ENCODE data around the gene PPP2R5D. TPM values are rescaled to one million over a fixed set of nuclear protein-coding genes. Genes with fewer than 3 reads are reported as not detected.

PPP2R5D gene
- total RNA-seq = 26.7 and 26.8 TPM in 2 replicates

DNA sequence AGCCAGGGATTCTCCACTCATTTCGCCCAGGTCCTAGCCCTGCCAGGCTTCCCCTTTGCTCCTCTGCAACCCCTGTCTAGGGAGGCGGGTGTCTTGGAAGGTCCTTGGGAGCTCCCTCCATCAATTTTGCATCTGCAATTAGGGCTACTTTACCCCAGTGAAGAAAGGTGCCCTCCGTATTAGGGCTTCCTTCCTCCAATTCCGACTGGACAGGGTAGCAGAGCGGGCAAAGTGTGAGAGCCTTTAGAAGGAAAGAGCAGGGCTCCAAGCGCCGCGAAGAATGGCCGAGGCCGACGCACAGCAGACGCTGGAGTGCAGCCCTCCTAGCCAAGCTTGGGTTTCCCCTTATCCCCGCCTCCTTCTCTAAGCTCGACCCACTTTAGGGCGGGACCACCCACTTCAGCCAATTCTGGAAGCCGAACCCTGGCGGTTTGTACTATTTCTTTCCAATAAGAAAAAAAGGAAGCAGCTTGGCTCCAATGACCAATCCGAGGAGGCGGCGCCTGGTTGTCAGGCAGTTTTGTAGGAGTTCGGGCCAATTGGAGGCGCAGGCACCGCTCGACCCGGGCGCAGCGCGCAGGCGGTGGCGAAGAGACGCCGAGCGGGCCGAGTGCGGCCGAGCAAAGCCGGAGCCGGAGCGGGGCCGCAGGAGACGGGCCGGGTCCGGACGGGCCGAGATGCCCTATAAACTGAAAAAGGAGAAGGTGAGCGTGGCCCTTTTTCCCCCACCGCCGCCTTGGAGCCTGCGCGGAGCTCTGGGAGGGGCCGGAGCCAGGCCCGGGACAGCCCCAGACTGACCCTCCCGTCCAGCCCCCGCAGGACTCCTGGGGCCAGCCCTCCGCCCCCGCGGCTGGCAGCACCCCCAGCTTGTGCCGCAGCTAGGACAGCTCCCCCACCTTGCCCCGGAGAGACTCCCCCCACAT is at the start of gene PPP2R5D:
Gene PPP2R5D (plus strand): TSS at position 570 of the 923 bp plus-strand sequence. CDS start 108 bp downstream, at position 678.
- ATAC-seq (ENCODE audit: low read depth) (peak; percentile 95), DNase-seq (peak; percentile 88)
- TF ChIP-seq, protein P1, sequence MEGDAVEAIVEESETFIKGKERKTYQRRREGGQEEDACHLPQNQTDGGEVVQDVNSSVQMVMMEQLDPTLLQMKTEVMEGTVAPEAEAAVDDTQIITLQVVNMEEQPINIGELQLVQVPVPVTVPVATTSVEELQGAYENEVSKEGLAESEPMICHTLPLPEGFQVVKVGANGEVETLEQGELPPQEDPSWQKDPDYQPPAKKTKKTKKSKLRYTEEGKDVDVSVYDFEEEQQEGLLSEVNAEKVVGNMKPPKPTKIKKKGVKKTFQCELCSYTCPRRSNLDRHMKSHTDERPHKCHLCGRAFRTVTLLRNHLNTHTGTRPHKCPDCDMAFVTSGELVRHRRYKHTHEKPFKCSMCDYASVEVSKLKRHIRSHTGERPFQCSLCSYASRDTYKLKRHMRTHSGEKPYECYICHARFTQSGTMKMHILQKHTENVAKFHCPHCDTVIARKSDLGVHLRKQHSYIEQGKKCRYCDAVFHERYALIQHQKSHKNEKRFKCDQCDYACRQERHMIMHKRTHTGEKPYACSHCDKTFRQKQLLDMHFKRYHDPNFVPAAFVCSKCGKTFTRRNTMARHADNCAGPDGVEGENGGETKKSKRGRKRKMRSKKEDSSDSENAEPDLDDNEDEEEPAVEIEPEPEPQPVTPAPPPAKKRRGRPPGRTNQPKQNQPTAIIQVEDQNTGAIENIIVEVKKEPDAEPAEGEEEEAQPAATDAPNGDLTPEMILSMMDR (IDR thresholded peaks at IDR 0.05) = no peak
- intact Hi-C loops (cut with micrococcal nuclease) = loop anchor here (1.0 to 2.0 kb wide), 4 partner anchors 29 to 385 kb away; partner anchors contain the start of genes KLC4, MEA1, MRPL2 and ZNF318
- POLR2A ChIA-PET = interaction anchor here (0.5 to 4.0 kb wide), 38 partner anchors 9 to 1263 kb away, joined by 3 to 67 read pairs (median 4); partner anchors contain the start of genes ABCC10, BICRAL, CNPY3 and CUL7
- H3K9me3 Mint-ChIP-seq = no peaks in the 10 kb centered on the region
- H3K4me3 Mint-ChIP-seq = peak within 1 kb of the TSS; percentile 85
- no peaks in the 10 kb centered on the region for H3K27me3 Mint-ChIP-seq
- peaks cover 44% of the 10 kb centered on the region for H3K4me1 Mint-ChIP-seq
- CTCF ChIA-PET = interaction anchor here (0.7 to 1.8 kb wide), 4 partner anchors 25 to 83 kb away, joined by 3 to 7 read pairs (median 4); partner anchors contain the start of gene CNPY3
- H3K27ac Mint-ChIP-seq = peak within 1 kb of the TSS; percentile 88
- peaks cover 13% of the 10 kb centered on the region for H3K36me3 Mint-ChIP-seq (ENCODE audit: low read depth)

DNA sequence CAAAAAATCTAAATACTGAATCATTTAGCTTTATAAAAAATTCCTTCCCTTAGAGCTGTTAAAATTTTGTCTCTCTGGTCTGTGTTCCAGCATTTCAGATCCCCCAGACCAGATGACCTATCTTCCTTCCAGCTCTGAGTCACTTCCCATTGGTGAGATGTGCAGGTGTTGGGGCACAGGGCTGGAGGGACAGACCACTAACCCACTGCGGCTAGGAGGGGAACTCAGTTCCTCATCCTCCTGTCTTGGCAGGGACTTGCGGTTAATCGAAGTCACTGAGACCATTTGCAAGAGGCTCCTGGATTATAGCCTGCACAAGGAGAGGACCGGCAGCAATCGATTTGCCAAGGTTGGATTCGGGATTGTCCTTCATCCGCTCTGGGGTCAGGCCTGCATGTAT is 49.0 kb upstream of the PPP2R5D start:
- TF ChIP-seq, protein P1 (IDR thresholded peaks at IDR 0.05) = no peak
- Mint-ChIP-seq H3K36me3 (ENCODE audit: low read depth) (peaks cover 95% of the 10 kb centered on the region), H3K9me3 (no peaks in the 10 kb centered on the region), H3K4me3 (peak overlapping the region; percentile 15), H3K27me3 (no peaks in the 10 kb centered on the region), H3K4me1 (peaks cover 64% of the 10 kb centered on the region), H3K27ac (peak overlapping the region; percentile 71)
- CTCF ChIA-PET = no interaction called here
- DNase-seq = no peak
- POLR2A ChIA-PET = interaction anchor here (0.6 to 1.2 kb wide), 3 partner anchors 26 to 51 kb away, joined by 4 to 5 read pairs (median 4); partner anchors contain the start of gene PPP2R5D
- intact Hi-C loops (cut with micrococcal nuclease) = no loop called here
- peak; percentile 40 for ATAC-seq (ENCODE audit: low read depth)

DNA sequence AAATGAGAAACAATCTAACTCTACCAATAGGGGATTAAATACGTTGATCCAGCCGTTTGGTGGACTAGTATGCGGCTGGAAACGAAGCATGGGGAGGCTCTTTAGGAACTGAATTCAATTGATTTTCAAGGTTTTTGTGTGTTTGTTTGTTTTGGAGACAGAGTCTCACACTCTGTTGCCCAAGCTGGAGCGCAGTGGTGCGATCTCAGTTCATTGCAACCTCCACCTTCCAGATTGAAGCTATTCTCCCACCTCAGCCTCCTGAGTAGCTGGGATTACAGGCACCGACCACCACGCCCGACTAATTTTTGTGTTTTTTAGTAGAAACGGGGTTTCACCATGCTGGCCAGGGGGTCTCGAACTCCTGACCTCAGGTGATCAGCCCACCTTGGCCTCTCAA is 48.0 kb upstream of the PPP2R5D start:
- ChIA-PET POLR2A (interaction anchor here (0.6 kb wide), 1 partner anchor 17 kb away, joined by 3 read pairs; no protein-coding TSS in a partner anchor), CTCF (no interaction called here)
- intact Hi-C loops (cut with micrococcal nuclease) = no loop called here
- H3K27me3 Mint-ChIP-seq = no peaks in the 10 kb centered on the region
- H3K9me3 Mint-ChIP-seq = no peaks in the 10 kb centered on the region
- ATAC-seq (ENCODE audit: low read depth) (no peak), DNase-seq (no peak)
- H3K4me3 Mint-ChIP-seq = no peak overlapping the region
- peaks cover 54% of the 10 kb centered on the region for H3K4me1 Mint-ChIP-seq
- H3K36me3 Mint-ChIP-seq (ENCODE audit: low read depth) = peaks cover 95% of the 10 kb centered on the region
- TF ChIP-seq, protein P1 (IDR thresholded peaks at IDR 0.05) = no peak
- H3K27ac Mint-ChIP-seq = peak overlapping the region; percentile 7

DNA sequence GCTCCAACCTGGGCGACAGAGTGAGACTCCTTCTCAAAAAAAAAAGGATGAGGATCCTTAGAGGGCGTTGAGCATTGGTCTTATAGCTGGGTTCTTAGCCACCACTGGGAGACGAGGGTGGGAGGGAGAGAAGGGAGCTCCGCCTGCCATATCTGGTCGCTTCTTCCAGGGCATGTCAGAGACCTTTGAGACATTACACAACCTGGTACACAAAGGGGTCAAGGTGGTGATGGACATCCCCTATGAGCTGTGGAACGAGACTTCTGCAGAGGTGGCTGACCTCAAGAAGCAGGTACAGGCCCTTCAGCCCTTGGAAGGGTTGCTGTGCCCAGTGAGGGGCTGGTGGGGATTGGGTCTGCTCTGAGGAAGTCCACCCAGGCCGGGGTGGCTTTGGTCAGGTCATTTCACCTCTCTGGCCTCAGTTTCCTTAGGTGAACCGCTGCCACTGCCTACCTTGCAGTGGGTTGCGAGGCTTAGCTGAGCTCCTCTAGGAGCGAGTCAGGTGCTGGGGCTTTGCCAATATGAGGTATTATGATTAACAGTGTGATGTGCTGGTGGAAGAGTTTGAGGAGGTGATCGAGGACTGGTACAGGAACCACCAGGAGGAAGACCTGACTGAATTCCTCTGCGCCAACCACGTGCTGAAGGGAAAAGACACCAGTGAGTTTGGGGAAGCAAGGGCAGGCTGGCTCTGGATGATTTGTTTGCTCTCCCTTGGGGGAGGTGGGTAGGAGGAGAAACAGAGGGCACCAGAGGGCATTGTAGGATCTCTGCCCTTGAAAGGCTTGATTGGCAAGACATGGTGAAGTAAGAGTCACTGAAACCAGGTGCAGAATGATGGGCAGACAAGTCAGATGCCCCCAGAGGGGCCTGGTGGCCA is 46.6 kb upstream of the PPP2R5D start:
- Mint-ChIP-seq H3K36me3 (ENCODE audit: low read depth) (peaks cover 90% of the 10 kb centered on the region), H3K4me1 (peaks cover 41% of the 10 kb centered on the region), H3K27ac (no peak overlapping the region), H3K4me3 (no peak overlapping the region), H3K27me3 (no peaks in the 10 kb centered on the region), H3K9me3 (no peaks in the 10 kb centered on the region)
- ChIA-PET POLR2A (interaction anchor here (0.5 to 3.1 kb wide), 4 partner anchors 8 to 57 kb away, joined by 3 to 23 read pairs (median 5); partner anchors contain the start of gene CNPY3), CTCF (interaction anchor here (0.6 kb wide), 1 partner anchor 24 kb away, joined by 3 read pairs; no protein-coding TSS in a partner anchor)
- TF ChIP-seq, protein P1 (IDR thresholded peaks at IDR 0.05) = no peak
- ATAC-seq (ENCODE audit: low read depth) = no peak
- DNase-seq = no peak
- intact Hi-C loops (cut with micrococcal nuclease) = no loop called here

All from activated B cell treated with CpG ODN at 0.5 μM for 24 hours (primary cell).